MM.1S (cell line): ENCODE results near the gene C19orf85.

Experiments
- EZH2 ChIP-seq: fragments of 300-600 bp; sonication (generic); optimal IDR thresholded peaks from 2 replicates; pipeline ENCODE3; 2017; ENCODE audit warnings: low read depth, mild to moderate bottlenecking, antibody characterized with exemption, low read length, mixed read lengths
- EZH2phosphoT487 ChIP-seq: fragments of 300-600 bp; sonication (generic); IDR thresholded peaks from 2 replicates; pipeline ENCODE4 v1.6.1; 2018; ENCODE audit warnings: antibody characterized with exemption, low read length

- TF ChIP-seq EZH2 (no peak), EZH2phosphoT487 (no peak)
Measured at GRCh38 chr19:55432241-55432959, 32.2 kb downstream of the C19orf85 start.
